SU-DHL-6 (cell line): ENCODE measurements around the gene RETREG1.

Experiments used
- H2AFZ ChIP-seq: fragments of 200-600 bp; sonication (generic); 2 replicates; pipeline ENCODE4 v1.6.1; 2014; ENCODE audit warnings: low read depth, mild to moderate bottlenecking, moderate library complexity, mixed read lengths, antibody characterized with exemption, low read length; ENCODE audit not compliant: severe bottlenecking
- H3F3A ChIP-seq: fragments of 200-600 bp; shearing (Covaris generic); 2 replicates; pipeline ENCODE4 v1.6.0; 2016; ENCODE audit warnings: antibody characterized with exemption, mild to moderate bottlenecking; ENCODE audit not compliant: insufficient read depth
- H3K27ac ChIP-seq: fragments of 200-600 bp; sonication (generic); 2 replicates; pipeline ENCODE4 v1.5.1; 2016; ENCODE audit warnings: low read depth, mild to moderate bottlenecking, low read length, moderate library complexity, mixed read lengths
- H3K27me3 ChIP-seq: fragments of 200-600 bp; sonication (generic), shearing (Covaris generic); 2 replicates; pipeline ENCODE4 v1.6.0; 2014; ENCODE audit warnings: mild to moderate bottlenecking, low read length
- H3K36me3 ChIP-seq: fragments of 200-600 bp; sonication (generic); 2 replicates; pipeline ENCODE4 v1.6.1; 2014; ENCODE audit warnings: mild to moderate bottlenecking, low read length, mixed read lengths
- H3K4me2 ChIP-seq: fragments of 300-600, 200-600 bp; shearing (Covaris generic), sonication (generic); 2 replicates; pipeline ENCODE4 v1.6.0; 2014; ENCODE audit warnings: low read length, low read depth, mild to moderate bottlenecking; ENCODE audit not compliant: poor library complexity, severe bottlenecking
- H3K4me3 ChIP-seq: fragments of 200-600 bp; sonication (generic); 2 replicates; pipeline ENCODE4 v1.5.1; 2014; ENCODE audit warnings: antibody characterized with exemption, low read length, mild to moderate bottlenecking, mixed read lengths; ENCODE audit not compliant: insufficient read depth, poor library complexity, severe bottlenecking
- H3K79me2 ChIP-seq: fragments of 200-600 bp; sonication (generic); 2 replicates; pipeline ENCODE4 v1.6.1; 2014; ENCODE audit warnings: mild to moderate bottlenecking, low read length, moderate library complexity; ENCODE audit not compliant: insufficient read depth
- H3K9ac ChIP-seq: fragments of 200-600 bp; sonication (generic); 2 replicates; pipeline ENCODE4 v1.7.0; 2014; ENCODE audit warnings: mild to moderate bottlenecking, low read length
- H3K9me2 ChIP-seq: fragments of 200-600 bp; sonication (generic); replicated peaks from 2 replicates; pipeline ENCODE4 v1.6.1; 2014; ENCODE audit warnings: low read length; ENCODE audit not compliant: insufficient read depth
- H3K9me3 ChIP-seq: fragments of 200-600 bp; sonication (generic); 2 replicates; pipeline ENCODE4 v1.6.1; 2014; ENCODE audit warnings: low read length, mixed read lengths; ENCODE audit not compliant: insufficient read depth
- H4K20me1 ChIP-seq: fragments of 200-600 bp; sonication (generic); 2 replicates; pipeline ENCODE4 v1.6.1; 2014; ENCODE audit warnings: low read depth, mild to moderate bottlenecking, antibody characterized with exemption, low read length, moderate library complexity, mixed read lengths
- EZH2phosphoT487 ChIP-seq: fragments of 200-600 bp; sonication (generic), shearing (Covaris generic); conservative IDR thresholded peaks from 2 replicates; pipeline ENCODE4 v1.6.1; 2018; ENCODE audit warnings: mild to moderate bottlenecking, antibody characterized with exemption, low read length, moderate library complexity, mixed read lengths
- TF ChIP-seq, protein P1 (sequence below): fragments of 200-600 bp; sonication (generic); IDR thresholded peaks from one replicate; pipeline ENCODE4 v1.5.1; 2017; ENCODE audit warnings: antibody characterized with exemption, mild to moderate bottlenecking, low read length, moderate library complexity; ENCODE audit not compliant: insufficient read depth, poor library complexity, severe bottlenecking

Gene RETREG1

GRCh38 chr5:16431490-16431889 is 185.3 kb downstream of the RETREG1 start:
- no peaks in the 10 kb centered on the region for H3K9me3 ChIP-seq
- H2AFZ ChIP-seq, result no peak overlapping the region
- H4K20me1 ChIP-seq, result no peaks in the 10 kb centered on the region
- H3K4me3 ChIP-seq, result no peak overlapping the region
- no peak overlapping the region for H3K9ac ChIP-seq
- H3K36me3 ChIP-seq, result no peaks in the 10 kb centered on the region
- no peaks in the 10 kb centered on the region for H3K79me2 ChIP-seq
- no peak overlapping the region for H3K27ac ChIP-seq
- H3K9me2 ChIP-seq, result no peaks in the 10 kb centered on the region
- H3K4me2 ChIP-seq, result no peak overlapping the region
- H3K27me3 ChIP-seq, result no peaks in the 10 kb centered on the region
- TF ChIP-seq, protein P1, sequence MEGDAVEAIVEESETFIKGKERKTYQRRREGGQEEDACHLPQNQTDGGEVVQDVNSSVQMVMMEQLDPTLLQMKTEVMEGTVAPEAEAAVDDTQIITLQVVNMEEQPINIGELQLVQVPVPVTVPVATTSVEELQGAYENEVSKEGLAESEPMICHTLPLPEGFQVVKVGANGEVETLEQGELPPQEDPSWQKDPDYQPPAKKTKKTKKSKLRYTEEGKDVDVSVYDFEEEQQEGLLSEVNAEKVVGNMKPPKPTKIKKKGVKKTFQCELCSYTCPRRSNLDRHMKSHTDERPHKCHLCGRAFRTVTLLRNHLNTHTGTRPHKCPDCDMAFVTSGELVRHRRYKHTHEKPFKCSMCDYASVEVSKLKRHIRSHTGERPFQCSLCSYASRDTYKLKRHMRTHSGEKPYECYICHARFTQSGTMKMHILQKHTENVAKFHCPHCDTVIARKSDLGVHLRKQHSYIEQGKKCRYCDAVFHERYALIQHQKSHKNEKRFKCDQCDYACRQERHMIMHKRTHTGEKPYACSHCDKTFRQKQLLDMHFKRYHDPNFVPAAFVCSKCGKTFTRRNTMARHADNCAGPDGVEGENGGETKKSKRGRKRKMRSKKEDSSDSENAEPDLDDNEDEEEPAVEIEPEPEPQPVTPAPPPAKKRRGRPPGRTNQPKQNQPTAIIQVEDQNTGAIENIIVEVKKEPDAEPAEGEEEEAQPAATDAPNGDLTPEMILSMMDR, result no peak
- H3F3A ChIP-seq, result no peaks in the 10 kb centered on the region

- H3K27ac ChIP-seq, result no peak overlapping the region
- H3K27me3 ChIP-seq, result no peaks in the 10 kb centered on the region
- H3K4me3 ChIP-seq, result no peak overlapping the region
- H4K20me1 ChIP-seq, result no peaks in the 10 kb centered on the region
- TF ChIP-seq, protein P1, result no peak
- TF ChIP-seq EZH2phosphoT487, result no peak
- no peaks in the 10 kb centered on the region for H3K9me2 ChIP-seq
- no peak overlapping the region for H3K4me2 ChIP-seq
- no peaks in the 10 kb centered on the region for H3F3A ChIP-seq
- H3K9me3 ChIP-seq, result no peaks in the 10 kb centered on the region
- H3K9ac ChIP-seq, result no peak overlapping the region
- H3K79me2 ChIP-seq, result no peaks in the 10 kb centered on the region
- H2AFZ ChIP-seq, result no peak overlapping the region
- H3K36me3 ChIP-seq, result no peaks in the 10 kb centered on the region
Measured at GRCh38 chr5:16430349-16431089, 186.3 kb downstream of the RETREG1 start.

DNA sequence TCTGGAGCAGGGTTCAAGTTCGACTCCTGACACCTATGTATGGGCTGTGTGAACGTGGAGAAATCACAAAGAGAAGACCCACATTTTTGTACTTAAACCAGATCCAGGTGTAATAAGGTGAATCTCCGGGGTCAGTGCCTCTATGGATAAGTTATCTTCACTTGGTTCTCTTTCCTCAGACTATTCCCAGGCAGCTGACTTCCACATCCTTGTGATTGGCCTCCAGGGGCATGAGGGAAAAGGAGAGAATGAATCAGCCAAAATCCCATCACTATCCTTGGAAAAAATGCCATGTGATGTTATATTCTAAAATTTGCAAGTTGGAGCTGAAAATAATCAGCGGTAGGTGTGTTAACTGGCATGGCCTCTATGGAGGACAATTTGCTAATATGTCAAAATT is 188.4 kb downstream of the RETREG1 start:
- H3K4me2 ChIP-seq, result no peak overlapping the region
- no peak overlapping the region for H3K27ac ChIP-seq
- H3K9ac ChIP-seq, result no peak overlapping the region
- no peaks in the 10 kb centered on the region for H3K36me3 ChIP-seq
- no peaks in the 10 kb centered on the region for H3K27me3 ChIP-seq
- H3F3A ChIP-seq, result no peaks in the 10 kb centered on the region
- H4K20me1 ChIP-seq, result no peaks in the 10 kb centered on the region
- H3K9me3 ChIP-seq, result no peaks in the 10 kb centered on the region
- H3K4me3 ChIP-seq, result no peak overlapping the region
- H3K79me2 ChIP-seq, result no peaks in the 10 kb centered on the region
- no peak overlapping the region for H2AFZ ChIP-seq
- TF ChIP-seq, protein P1, result no peak
- TF ChIP-seq EZH2phosphoT487, result no peak
- no peaks in the 10 kb centered on the region for H3K9me2 ChIP-seq
